Measurements from ENCODE around the gene OBSCN.
"Not testable (repeated sequence)": the region's sequence is repeated elsewhere in the genome, so short reads cannot be mapped to it uniquely, and the experiment has no call there.

The OBSCN gene

DNA sequence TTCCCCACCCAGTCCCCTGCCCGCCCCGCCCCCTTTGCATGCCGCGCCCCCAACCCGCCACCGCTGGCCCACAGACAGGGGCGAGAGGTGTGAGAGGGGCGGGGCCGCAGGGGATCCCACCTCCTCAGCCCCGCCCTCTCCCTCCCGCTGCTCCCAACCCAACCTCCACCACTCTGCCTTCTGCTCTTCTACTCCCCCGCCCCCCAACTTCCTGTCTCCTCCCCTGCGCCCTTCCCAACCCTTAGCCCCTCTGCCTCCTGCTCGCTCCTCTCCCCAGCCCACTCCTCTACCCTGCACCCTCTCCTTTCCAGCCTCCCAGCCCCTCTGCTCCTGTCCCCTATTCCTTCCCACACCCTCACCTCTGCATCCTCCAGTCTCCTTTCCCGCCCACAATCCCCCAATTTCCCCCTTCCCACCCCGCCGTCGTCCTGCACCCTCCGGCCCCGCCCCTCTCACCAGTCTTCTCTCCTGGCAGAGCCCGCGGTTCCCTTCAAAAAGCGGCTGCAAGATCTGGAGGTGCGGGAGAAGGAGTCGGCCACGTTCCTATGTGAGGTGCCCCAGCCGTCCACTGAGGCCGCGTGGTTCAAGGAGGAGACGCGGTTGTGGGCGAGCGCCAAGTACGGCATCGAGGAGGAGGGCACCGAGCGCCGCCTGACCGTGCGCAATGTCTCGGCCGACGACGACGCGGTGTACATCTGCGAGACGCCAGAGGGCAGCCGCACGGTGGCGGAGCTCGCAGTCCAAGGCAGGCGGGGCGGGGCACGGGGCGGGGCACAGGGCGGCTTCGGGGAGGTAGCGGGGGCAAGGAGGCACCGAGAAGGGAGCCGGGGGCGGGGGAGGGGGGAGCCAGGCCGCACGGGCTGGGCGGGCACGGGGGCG, 5.4 kb downstream of the OBSCN start:
- DNase-seq (ENCODE audit: low read depth) = peak; percentile 91

DNA sequence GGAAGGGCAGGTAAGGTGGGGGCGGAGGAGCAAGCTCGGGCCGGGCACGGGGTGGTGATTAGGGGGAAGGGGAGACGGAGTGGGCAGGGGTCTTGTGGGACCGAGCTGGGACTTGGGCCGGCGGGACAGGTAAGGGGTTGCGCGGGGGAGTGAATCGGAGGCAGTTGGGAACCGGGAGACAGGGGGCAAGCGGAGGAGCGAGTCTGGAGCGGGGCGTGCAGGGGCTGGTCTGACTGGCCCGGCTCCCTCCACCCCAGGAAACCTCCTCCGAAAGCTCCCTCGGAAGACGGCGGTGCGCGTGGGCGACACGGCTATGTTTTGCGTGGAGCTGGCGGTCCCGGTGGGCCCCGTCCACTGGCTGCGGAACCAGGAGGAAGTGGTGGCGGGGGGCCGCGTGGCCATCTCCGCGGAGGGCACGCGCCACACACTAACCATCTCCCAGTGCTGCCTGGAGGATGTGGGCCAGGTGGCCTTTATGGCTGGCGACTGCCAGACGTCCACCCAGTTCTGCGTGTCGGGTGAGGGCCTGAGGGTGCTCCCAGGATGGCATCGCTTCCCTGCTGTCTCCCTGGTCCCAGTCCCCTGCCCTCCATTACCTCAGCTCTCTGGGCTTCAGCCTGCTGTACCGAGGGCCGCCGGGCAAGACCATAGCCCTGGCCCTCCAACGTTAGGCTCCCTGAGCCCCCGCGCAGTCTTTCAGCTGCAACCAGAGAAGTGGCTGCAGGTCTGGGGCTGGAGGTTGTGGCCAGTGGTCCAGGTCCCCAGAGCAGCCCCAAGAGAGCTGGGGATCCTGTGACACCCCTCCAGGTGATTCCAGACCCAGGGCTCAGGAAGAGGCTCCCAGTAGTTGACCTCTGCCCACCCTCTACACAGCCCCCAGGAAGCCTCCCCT, 6.3 kb downstream of the OBSCN start:
- no peak for DNase-seq (ENCODE audit: low read depth)

DNA sequence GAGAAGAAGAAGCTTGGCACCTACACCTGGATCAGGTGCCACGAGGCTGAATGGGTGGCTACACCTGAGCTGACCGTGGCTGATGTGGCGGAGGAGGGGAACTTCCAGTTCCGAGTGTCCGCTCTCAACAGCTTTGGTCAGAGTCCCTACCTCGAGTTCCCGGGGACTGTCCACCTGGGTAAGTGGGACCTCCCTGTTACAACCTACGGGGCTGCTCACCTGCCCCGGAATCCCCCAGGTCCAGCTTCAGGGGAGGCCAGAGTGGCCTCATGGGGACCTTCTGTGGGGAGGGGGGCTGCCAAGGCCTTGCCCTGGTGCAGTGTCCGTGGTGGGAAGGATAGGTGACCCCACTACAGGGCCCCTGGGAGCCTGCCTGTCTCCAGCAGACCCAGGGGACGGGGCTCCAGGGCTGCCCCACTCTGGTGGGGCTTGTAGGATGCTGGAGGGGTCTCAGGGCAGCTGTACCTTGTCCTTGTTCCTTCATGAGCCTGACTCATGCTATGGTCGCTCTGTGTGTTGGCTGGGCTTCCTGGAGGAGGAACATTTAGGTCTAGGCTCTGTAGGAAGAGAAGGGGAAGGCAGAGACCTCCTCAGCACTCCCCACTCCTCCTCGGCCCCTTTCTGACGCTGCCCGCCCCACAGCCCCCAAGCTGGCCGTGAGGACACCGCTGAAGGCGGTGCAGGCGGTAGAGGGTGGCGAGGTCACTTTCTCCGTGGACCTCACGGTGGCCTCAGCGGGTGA, 7.2 kb downstream of the OBSCN start:
- no peak for DNase-seq (ENCODE audit: low read depth)

DNA sequence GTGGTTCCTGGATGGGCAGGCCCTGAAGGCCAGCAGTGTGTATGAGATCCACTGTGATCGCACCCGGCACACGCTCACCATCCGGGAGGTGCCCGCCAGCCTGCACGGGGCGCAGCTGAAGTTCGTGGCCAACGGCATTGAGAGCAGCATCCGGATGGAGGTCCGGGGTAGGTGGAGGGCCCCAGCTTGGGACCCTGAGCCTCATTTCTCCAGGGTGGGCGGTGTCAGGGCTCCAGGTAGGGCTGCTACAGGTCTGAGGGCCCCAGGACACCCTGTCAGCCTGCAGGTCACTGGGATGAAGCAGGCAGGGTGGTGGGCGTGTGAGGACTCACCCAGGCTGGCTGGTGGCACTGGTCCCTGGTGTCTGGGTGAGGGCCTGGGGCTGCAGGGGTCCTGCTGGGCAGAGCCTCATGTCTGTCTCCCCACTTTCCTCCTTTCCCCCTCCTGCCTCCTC, 7.8 kb downstream of the OBSCN start:
- DNase-seq (ENCODE audit: low read depth) = no peak

DNA sequence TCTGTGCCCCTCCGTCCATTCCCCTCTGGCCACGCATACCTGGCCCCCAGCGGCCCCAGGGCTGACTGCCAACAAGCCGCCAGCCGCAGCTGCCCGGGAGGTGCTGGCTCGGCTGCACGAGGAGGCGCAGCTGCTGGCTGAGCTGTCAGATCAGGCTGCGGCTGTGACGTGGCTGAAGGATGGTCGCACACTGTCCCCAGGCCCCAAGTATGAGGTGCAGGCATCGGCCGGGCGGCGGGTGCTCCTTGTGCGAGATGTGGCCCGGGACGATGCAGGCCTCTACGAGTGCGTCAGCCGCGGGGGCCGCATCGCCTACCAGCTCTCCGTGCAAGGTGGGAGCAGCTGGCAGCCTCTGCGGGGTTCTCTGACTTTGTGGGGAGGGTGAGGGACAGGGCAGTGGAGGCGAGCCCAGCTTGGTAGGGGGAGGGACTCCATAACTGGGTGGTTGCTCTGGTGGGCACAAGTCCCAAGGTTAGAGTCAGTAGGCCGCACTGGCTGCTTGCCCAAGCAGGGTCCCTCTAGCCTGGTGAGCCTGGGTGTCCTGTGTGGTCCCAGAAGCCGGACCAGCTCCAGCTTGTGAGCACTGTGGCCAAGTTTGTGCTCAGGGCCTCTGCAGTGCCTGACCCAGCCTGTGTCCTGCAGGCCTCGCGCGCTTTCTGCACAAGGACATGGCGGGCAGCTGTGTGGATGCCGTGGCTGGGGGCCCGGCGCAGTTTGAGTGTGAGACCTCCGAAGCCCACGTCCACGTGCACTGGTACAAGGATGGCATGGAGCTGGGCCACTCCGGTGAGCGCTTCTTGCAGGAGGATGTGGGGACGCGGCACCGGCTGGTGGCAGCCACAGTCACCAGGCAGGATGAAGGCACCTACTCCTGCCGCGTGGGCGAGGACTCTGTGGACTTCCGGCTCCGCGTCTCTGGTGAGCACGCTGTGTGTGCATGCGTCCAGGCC, 8.8 kb downstream of the OBSCN start:
- DNase-seq (ENCODE audit: low read depth) = no peak

DNA sequence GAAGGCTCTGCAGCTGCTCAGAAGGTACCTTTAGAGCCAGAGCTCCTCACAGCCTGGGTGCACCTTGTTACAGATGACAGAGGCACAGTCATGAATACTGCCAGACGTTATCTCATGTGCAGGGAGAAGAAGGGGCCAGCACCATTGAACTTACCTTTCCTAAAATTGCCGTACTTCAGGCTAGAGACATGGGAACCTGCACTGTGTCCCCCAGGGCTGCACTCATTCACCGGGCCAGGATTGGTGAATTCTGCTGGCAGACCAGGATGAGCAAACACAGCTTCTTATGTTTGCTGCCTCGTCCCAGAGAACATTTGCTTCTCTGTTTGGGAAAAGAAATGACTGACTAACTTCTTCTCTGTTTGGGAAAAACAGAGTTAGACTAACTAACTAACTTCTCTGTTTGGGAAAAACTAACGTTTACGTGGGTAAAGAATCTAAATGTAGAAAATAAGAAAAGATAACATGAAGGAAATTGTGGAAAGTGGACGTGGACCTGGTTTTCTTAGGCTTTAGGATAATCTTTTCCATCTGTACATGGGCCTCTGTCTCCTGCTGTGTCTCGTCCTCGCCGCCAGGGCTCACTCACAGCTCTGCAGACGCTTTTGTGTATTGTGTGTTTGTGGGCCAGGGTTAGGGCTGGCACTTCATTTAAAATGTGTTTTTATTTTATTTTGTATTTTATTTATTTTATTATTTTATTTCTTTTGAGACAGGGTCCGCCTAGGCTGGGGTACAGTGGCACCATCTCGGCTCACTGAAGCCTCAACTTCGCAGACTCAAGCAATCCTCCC, 9.9 kb downstream of the OBSCN start:
- DNase-seq (ENCODE audit: low read depth) = no peak

DNA sequence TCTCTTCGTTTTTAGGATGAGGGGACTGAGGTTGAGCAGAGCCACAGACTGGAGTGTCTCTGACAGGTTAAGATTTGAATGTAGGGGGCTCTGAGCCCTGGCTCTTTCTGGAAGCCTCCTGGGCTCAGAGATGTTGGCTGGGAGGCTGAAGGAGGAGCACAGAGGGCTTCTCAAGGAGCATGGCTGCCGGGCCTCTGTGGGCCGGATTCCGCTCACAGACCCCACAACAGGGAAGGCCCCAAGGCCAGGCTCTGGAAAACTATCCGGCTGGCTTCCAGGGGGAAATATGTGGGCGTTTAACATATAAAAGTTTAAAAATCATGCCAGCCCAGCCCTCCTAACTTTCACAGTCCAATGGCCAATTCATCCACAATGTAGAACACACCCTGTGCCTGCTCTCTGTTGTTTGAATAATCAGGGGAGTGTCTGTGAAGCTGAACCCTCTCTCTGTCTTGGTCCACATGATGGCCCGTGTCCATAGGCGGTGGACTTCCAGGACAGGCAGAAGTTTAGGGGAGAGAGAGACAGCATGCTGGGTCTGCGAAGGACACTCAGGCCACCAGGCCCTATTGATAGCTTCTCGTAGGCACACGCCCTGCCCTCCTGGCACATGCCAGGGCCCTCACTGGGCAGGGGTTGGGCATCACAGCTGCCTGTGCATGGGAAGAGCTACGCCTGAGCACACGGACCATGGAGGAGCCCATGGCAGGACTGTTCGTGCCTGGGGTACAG, 10.8 kb downstream of the OBSCN start:
- DNase-seq (ENCODE audit: low read depth) = no peak

DNA sequence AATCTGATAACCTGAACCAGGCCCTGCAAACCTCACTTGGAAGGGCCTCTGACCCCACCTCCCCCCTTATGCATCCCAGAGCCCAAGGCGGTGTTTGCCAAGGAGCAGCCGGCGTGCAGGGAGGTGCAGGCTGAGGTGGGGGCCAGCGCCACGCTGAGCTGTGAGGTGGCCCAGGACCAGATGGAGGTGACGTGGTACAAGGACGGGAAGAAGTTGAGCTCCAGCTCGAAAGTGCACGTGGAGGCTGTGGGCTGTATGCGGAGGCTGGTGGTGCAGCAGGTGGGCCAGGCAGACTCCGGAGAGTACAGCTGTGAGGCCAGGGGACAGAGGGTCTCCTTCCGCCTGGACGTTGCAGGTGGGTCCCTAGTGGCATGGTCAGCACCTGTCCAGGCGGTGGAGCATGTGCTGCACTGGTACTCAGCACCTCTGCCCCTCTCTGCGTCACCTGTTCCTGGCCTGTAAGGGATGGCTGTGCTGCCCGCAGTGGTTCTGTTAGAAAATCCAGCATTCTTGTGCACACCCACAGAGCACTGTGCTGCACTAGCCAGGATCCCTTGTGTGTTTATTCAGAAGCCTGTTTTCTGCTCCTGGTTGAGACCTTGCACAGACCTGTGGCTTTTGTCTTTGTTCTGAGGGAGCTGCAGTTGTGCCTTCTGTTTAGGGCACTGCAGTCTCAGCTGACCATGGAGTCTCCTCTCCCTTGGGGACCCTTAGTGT, 11.6 kb downstream of the OBSCN start:
- no peak for DNase-seq (ENCODE audit: low read depth)

DNA sequence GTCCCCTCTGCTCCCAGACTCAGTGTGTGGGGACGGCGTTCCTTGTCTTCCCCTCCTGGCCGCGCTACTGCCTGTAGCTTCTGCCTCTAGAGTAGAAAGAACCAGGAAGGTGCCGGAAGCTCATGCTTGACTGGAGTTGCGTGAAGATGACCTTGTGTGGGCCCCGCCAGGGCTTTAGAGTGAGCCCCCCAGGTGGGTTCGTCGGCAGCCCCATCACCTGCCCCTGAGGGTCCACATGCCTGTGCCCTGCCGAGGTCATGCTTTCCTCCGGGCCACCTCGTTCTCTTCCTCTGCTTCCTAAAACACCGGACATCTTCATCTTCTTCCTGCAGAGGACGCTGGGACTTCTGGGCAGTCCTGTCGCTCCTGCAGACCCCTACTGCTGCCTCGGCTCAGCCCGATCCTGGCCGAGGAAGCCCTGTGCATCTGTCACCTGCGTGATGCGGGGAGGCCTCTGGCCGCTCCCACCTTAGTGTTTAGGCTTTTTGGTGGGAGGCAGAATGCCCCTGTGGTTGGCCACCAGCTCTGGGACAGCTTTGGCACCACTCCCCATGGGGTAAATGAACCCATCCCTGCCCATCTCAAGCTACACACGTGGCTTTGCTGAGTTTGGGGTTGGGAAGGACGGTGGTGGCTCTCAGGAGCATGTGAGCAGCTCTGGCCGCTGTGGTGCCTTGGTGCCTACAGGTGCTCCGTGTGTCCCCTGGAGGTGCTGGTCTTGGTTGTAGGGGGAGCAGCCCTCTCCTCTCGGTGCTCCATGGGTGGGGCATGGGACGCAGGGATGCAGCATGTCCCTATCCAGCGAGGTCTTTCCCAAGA, 12.3 kb downstream of the OBSCN start:
- no peak for DNase-seq (ENCODE audit: low read depth)

DNA sequence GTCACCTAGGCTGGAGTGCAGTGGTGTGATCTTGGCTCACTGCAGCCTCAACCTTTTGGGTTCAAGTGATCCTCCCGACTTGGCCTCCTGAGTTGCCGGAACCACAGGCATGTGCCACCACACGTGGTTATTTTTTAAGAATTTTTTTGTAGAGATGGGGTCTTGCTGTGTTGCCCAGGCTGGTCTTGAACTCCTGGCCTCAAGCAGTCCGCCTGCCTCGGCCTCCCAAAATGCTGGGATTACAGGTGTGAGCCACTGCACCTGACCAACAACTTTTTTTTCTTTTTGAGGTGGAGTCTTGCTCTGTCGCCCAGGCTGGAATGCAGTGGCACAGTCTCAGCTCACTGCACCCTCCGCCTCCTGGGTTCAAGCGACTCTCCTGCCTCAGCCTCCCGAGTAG, 13.3 kb downstream of the OBSCN start:
- not testable (repeated sequence) for DNase-seq (ENCODE audit: low read depth)

DNA sequence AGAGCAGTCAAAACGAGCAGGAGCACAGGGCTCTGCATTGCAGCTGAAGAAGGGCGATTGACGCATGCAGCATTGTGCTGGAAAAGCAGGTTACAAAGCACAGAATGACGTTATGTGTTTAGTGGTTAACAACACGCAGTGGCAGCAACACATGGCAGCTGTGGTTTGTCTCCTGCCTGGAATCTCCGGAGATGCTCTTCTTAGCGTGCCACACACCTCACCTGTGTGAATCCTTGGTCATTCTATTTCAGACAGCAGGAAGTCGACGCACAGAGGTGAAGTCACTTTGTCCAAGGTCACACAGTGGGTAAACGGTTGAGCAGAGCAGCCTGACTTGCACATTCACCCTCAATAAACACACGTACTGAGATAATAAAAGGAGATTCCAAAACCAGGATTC, 14.7 kb downstream of the OBSCN start:
- no peak for DNase-seq (ENCODE audit: low read depth)

DNA sequence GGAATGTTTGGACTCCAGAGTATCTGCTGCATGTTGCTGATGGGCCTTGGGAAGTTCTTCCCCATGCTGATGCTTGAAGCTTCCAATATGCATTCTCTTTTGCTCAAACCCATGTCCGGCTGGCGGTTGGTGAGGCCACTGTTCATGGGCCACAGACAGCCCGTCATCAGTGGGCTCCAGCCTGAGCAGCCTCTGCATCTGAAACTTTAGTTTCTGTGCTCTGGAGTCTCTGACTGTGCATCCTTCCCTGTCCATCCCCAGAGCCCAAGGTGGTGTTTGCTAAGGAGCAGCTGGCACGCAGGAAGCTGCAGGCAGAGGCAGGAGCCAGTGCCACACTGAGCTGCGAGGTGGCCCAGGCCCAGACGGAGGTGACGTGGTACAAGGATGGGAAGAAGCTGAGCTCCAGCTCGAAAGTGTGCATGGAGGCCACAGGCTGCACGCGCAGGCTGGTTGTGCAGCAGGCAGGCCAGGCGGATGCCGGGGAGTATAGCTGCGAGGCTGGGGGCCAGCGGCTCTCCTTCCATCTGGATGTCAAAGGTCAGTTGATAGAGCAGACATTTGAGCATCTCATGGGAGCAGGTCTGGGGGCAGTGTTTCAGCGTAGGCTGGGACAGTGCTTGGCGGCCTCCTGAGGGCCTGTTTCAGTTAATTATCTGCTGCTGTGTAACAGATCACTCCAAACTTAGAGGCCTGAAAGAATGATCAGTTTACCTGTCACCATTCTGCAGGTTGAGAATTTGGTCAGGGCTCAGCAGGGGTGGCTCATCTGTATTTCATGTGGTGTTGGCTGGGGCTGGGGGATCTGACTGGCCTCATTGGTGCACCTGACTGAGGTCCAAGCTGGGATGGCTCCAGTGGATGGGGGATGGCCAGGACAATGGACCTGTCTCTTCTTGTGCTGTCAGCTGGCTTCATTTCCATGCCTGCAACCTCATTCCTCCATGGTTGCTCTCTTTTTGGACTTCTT, 16.6 kb downstream of the OBSCN start:
- no peak for DNase-seq (ENCODE audit: low read depth)

DNA sequence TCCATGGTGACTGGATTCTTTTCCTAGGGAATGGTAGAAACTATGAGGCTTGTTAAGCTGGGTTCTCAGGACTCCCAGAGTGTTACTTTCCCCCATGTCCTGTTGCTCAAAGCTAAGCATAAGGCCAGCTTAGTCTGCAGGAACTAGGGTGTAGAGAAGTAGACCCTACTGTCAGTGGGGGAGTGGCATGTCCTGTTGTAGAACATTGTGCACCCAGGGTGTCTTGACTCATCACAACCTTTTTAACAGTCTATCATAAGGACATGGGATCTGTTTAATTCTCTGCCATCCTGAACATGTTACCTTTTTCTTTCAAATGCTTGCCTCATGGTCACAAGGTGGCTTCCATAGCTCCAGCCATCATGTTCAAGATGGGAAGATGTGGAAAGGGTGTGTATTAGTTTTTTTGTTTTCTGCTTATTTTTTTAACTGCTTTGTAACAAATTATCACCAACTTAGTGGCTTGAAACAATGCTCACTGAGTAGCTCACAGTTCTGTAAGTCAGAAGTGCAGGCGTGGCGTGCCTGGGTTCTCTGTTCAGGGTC, 17.4 kb downstream of the OBSCN start:
- no peak for DNase-seq (ENCODE audit: low read depth)

DNA sequence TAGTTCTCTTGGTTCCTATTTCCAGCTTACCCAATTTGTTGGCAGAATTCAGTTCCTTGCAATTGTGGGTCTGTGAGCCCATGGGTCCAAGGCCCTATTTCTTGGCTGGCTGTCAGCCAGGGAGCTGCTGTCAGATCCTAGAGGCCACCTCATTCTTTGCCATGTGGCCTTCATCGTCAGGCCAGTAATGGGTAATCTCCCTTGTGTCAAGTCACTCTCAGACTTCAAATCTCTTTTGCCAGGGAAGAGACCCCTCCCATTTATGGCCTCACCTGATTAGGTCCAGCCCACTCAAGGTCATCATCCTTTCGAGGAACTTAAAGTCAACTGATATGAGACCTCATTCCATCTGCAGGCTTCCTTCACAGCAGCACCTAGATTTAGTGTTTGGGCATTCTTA, 17.9 kb downstream of the OBSCN start:
- no peak for DNase-seq (ENCODE audit: low read depth)

DNA sequence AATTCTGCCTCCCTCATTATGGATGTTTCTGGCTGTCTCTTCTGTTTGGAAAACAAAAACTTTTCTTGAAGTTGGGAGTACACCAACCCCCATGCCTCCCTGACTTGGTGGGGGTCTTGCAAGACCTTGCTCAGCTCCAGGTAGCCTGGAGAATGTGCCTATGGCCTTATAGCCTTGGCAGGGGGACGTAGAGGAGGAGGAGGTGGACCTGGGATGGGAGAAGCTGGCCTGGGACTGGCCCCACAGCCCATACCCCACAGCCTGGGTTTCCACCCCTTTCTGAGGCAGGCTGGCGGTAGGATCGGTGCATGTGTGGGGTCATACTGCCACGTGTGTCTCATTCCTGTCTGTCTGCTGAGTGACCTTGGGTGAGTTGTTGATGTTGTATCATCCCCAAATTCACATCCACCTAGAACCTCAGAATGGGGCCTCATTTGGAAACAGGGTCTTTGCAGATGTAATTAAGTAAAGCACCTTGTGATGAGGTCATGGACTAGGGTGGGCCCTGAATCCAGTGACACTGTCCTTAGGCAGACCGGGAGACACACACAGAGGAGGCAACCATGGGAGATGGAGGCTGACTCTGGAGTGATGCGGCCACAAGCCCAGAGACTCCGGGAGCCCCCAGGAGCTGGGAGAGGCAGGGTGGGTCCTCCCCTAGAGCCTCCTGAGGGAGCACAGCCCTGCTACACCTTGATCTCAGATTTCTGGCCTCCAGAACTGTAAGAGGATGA, 18.5 kb downstream of the OBSCN start:
- DNase-seq (ENCODE audit: low read depth) = no peak

Measured in activated T-cell treated with anti-CD3 and anti-CD28 coated beads for 1 hour (primary cell).